ENCODE measurements around the gene RASSF7. TPM values are rescaled to one million over a fixed set of nuclear protein-coding genes. Genes with fewer than 3 reads are reported as not detected.

RASSF7 gene
- total RNA-seq, 4 donors from 2014 or later: 2.9 to 24.4 (median 13.7) TPM

GRCh38 chr11:557328-558132, 3.2 kb upstream of the RASSF7 start:
- H3K9me3 ChIP-seq: no peaks in the 10 kb centered on the region
- H3K27ac ChIP-seq (replicated peaks in 1 of 4): no peak overlapping the region
- H3K4me1 ChIP-seq: peaks cover 31 to 46% (median 43%) of the 10 kb centered on the region in 4 donors
- DNase-seq (ENCODE audit: extremely low spot score): no peak
- H3K4me3 ChIP-seq: no peak overlapping the region
- TF ChIP-seq POLR2A (IDR thresholded peaks at IDR 0.05; ENCODE audit: low read depth) (no peak), EP300 (IDR thresholded peaks at IDR 0.05) (no peak), POLR2AphosphoS5 (IDR thresholded peaks at IDR 0.05) (no peak), CTCF (IDR thresholded peaks at IDR 0.05) (no peak)
- 89% methylated on average over 10 of the region's 24 CpGs for WGBS
- H3K36me3 ChIP-seq: no peaks in the 10 kb centered on the region
- peaks cover 19 to 73% (median 46%) of the 10 kb centered on the region in 4 donors for H3K27me3 ChIP-seq
- intact Hi-C loops (cut with DNase I): no loop called here

GRCh38 chr11:558503-558902, 2.3 kb upstream of the RASSF7 start:
- H3K27me3 ChIP-seq: peaks cover 19 to 63% (median 37%) of the 10 kb centered on the region in 4 donors
- H3K36me3 ChIP-seq: no peaks in the 10 kb centered on the region
- no peak overlapping the region for H3K27ac ChIP-seq (replicated peaks in 1 of 4)
- peaks cover 31 to 46% (median 43%) of the 10 kb centered on the region in 4 donors for H3K4me1 ChIP-seq
- intact Hi-C loops (cut with DNase I): no loop called here
- TF ChIP-seq CTCF (IDR thresholded peaks at IDR 0.05): no peak
- H3K9me3 ChIP-seq: no peaks in the 10 kb centered on the region
- DNase-seq (ENCODE audit: extremely low spot score): no peak
- no peak overlapping the region for H3K4me3 ChIP-seq
- WGBS: 88% methylated on average over 10 of the region's 20 CpGs

DNA sequence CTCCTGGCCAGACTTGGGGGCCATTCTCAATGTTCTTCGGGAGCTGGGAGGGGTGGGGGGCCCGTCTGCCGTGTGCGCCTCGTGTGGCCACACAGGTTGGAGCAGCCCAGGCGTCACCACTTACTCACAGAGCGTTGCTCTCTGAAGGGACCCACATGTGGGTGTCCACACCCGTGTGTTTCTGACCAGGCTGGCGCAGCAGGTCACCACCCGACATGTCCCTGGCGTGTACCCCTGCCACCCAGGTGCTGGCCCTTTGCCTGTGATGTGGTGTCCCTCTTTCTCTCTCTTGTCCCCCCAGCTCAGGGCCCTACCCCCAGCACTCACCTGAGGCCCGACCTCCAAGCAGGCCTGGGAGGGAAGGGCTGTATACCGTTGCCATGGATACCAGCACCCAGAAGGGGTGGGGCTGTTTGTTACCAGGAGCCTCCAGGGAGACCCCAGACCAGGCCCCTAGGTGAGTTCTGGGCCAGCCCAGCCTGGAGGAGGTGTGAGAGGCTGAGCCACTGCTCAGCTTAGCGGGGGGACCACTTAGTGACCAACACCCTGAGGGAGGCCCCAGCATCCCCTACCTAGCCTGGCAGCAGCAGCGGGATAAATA, 1.6 kb upstream of the RASSF7 start:
- H3K27me3 ChIP-seq: peaks cover 15 to 57% (median 31%) of the 10 kb centered on the region in 4 donors
- TF ChIP-seq CTCF (IDR thresholded peaks at IDR 0.05): no peak
- intact Hi-C loops (cut with DNase I): no loop called here

DNA sequence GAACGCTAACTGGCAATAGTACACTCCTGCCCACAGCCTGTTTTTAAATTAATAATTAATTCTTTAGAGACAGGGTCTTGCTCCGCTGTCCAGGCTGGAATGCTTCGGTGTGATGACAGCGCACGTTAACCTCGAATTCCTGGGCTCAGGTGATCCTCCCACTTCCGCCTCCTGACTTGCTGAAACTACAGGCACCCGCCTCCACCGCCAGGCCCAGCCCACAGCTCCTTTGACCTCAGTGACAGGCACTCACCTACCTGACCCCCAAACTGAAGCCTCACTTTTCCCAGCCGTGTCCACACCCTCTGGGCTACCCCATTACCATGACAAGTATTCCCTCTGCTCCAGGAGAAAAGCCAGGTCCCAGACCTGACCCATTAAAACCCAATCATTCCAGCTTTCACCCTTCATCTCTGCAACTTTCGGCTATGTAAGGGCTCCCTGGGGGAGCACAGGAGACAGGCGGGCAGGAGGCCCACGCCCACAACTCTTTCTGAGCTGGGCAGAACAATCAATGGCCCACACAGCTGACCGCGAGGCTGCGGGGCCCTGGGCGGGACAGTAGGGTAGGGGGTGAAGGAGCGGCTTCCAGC, 962 bp upstream of the RASSF7 start:
- H3K36me3 ChIP-seq: no peaks in the 10 kb centered on the region
- TF ChIP-seq POLR2A (IDR thresholded peaks at IDR 0.05; ENCODE audit: low read depth): no peak
- no peak for TF ChIP-seq POLR2AphosphoS5 (IDR thresholded peaks at IDR 0.05)
- no peak for TF ChIP-seq EP300 (IDR thresholded peaks at IDR 0.05)
- no peak for TF ChIP-seq CTCF (IDR thresholded peaks at IDR 0.05)
- peak overlapping the region in 3 of 4 donors; percentile 50 to 60 (median 57) for H3K27ac ChIP-seq (replicated peaks in 1 of 4)
- no peaks in the 10 kb centered on the region for H3K9me3 ChIP-seq
- peak overlapping the region; percentile 72 to 97 (median 90) for H3K4me3 ChIP-seq
- no peak for DNase-seq (ENCODE audit: extremely low spot score)
- H3K4me1 ChIP-seq: peaks cover 26 to 39% (median 36%) of the 10 kb centered on the region in 4 donors
- intact Hi-C loops (cut with DNase I): no loop called here
- WGBS: 71% methylated on average over 18 of the region's 18 CpGs
- peaks cover 13 to 50% (median 24%) of the 10 kb centered on the region in 4 donors for H3K27me3 ChIP-seq

More for the DNA sequence above, 1.6 kb upstream of the RASSF7 start:
- no peaks in the 10 kb centered on the region for H3K9me3 ChIP-seq
- H3K4me3 ChIP-seq: no peak overlapping the region
- no peak overlapping the region for H3K27ac ChIP-seq (replicated peaks in 1 of 4)
- WGBS: 94% methylated on average over 3 of the region's 15 CpGs
- peaks cover 31 to 46% (median 43%) of the 10 kb centered on the region in 4 donors for H3K4me1 ChIP-seq
- no peaks in the 10 kb centered on the region for H3K36me3 ChIP-seq
- DNase-seq (ENCODE audit: extremely low spot score): no peak
